ENCODE data around the gene DTNB.
A peak's percentile ranks its signal among the peaks of the same experiment; 100 is the strongest.

The DTNB gene

DNA sequence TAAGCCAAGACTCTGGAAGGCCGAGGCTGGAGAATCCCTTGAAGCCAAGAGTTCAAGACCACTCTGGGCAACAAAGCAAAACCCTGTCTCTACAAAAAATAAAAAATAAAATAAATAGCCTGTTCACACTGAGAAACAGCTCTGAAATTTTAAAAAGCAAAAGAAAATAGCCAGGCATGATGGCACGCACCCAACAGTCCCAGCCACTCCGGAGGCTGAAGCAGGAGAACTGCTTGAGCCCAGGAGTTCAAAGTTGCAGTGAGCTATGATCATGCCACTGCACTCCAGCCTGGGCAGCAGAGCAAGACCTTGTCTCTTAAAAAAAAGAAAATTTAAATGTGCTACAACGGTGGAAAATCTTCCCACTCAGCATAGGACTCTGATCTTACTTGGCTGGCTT, 52.7 kb downstream of the DTNB start:
- TF ChIP-seq, protein P1, sequence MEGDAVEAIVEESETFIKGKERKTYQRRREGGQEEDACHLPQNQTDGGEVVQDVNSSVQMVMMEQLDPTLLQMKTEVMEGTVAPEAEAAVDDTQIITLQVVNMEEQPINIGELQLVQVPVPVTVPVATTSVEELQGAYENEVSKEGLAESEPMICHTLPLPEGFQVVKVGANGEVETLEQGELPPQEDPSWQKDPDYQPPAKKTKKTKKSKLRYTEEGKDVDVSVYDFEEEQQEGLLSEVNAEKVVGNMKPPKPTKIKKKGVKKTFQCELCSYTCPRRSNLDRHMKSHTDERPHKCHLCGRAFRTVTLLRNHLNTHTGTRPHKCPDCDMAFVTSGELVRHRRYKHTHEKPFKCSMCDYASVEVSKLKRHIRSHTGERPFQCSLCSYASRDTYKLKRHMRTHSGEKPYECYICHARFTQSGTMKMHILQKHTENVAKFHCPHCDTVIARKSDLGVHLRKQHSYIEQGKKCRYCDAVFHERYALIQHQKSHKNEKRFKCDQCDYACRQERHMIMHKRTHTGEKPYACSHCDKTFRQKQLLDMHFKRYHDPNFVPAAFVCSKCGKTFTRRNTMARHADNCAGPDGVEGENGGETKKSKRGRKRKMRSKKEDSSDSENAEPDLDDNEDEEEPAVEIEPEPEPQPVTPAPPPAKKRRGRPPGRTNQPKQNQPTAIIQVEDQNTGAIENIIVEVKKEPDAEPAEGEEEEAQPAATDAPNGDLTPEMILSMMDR (IDR thresholded peaks at IDR 0.05; ENCODE audit: control insufficient read depth, insufficient read depth, low read depth, low read length, missing control alignments): no peak
- no peak overlapping the region for H3K4me3 ChIP-seq (ENCODE audit: control insufficient read depth, low read depth, low read length)
- no peak for DNase-seq (ENCODE audit: low read depth)

DNA sequence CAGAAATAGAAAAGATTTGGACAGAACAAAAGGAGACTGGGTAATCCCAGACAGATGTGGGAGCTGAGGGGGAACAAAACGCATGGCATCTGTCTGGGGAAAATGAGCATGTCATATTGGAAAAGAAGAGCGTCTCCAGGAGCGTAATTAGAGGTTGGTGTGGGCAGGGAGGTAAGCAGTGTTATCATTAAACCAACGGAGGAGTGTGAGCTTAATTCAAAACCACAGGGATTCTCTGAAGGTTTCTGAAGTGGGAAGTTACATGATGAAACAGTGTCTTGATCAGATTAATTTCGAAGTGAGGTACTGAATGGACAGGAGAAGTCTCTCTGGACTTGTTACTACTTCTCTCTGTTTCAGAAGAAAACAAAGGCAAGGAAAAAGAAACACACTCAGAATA, 53.3 kb downstream of the DTNB start:
- no peak for DNase-seq (ENCODE audit: low read depth)
- no peak overlapping the region for H3K4me3 ChIP-seq (ENCODE audit: control insufficient read depth, low read depth, low read length)
- TF ChIP-seq, protein P1 (IDR thresholded peaks at IDR 0.05; ENCODE audit: control insufficient read depth, insufficient read depth, low read depth, low read length, missing control alignments): no peak

DNA sequence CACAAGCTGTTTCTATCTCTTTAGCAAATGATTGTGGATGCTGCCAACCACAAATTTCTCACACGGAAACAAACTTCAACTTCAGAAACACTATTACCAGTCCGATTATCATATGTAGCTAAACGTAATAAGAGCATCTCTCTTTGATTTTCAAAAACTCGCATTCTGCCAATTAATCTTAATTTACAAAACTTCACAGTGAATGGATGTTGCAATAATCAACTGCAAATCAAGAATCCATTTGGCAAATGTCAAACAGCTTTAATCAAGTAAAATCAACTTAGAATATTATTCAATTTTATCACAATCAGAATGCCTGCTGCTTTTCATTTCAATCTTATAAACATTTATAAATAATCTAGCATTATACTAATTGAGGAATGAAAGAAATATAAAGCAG, 54.2 kb downstream of the DTNB start:
- TF ChIP-seq, protein P1 (IDR thresholded peaks at IDR 0.05; ENCODE audit: control insufficient read depth, insufficient read depth, low read depth, low read length, missing control alignments): no peak
- no peak overlapping the region for H3K4me3 ChIP-seq (ENCODE audit: control insufficient read depth, low read depth, low read length)
- DNase-seq (ENCODE audit: low read depth): no peak

DNA sequence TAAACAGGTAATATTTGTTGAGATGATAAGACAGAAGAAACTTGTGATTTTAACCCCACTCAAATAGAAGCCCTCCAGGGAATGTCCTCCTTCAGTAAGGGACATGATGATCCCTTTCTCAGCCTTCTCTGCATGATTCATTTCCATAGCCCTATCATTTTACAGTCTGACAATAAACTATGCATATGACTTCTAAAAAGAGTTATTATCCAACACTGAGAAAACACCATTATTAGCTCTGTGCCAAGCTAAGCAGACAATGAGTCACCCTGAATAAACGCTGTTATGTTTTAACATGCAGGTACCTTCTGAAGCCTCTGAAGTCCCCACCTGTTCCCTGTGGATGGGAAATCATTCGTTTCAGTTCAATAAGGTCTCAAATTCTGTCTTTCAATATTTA, 54.7 kb downstream of the DTNB start:
- TF ChIP-seq, protein P1 (IDR thresholded peaks at IDR 0.05; ENCODE audit: control insufficient read depth, insufficient read depth, low read depth, low read length, missing control alignments): no peak
- DNase-seq (ENCODE audit: low read depth): peak; percentile 33
- no peak overlapping the region for H3K4me3 ChIP-seq (ENCODE audit: control insufficient read depth, low read depth, low read length)

DNA sequence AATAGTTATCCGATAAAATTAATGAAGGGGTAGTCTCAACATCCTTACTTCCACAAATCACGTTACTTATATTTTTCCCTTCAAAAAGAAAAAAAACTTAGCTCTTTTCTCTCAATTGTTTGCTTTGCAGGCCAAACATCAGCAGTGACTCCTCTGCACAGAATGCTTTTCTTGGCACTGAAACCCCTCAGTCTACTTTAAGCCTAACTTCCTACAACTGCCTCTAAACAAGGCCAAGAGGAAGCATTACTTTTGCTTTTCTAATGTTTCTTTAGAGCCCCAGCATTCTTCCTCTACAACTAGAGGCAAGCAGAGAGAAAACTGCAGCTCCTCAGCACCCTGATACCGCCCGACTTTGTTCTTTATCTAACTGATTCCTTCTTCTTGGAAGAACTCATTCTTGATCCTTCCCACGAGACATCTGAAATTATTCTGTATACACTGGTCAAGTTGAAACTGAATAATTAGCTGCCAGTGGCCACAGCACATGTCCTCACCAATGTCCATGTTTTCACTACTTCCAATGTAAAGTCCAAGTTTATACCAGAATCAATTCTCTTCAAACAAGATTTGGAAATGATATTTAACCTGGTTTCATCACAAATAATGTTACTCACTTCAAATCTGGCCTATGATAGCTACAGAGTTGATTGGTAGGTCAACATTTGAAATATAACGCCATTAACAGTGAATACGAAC, 55.3 kb downstream of the DTNB start:
- H3K4me3 ChIP-seq (ENCODE audit: control insufficient read depth, low read depth, low read length): no peak overlapping the region
- peak; percentile 28 for DNase-seq (ENCODE audit: low read depth)
- TF ChIP-seq, protein P1 (IDR thresholded peaks at IDR 0.05; ENCODE audit: control insufficient read depth, insufficient read depth, low read depth, low read length, missing control alignments): no peak

DNA sequence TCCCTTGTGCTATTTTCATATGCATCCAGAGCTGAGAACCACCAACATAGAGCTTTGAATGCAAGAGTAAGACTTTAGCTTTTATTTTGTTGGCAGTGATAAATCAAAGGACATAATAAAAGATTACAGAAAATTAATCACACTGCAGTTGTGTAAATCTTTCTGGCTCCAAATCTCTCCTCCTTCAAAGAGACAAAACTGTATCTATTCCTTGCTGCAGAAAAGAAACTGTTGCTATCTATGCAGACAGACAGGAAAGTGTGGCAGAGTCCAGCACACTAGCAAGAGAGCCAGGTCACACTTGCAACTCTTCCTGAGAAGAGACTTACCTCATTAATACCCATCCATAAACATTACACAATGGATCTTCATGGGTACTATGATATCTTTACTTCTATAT, 57.5 kb downstream of the DTNB start:
- no peak overlapping the region for H3K4me3 ChIP-seq (ENCODE audit: control insufficient read depth, low read depth, low read length)
- TF ChIP-seq, protein P1 (IDR thresholded peaks at IDR 0.05; ENCODE audit: control insufficient read depth, insufficient read depth, low read depth, low read length, missing control alignments): no peak
- DNase-seq (ENCODE audit: low read depth): no peak
